ENCODE results near the gene GPC1.

The GPC1 gene

DNA sequence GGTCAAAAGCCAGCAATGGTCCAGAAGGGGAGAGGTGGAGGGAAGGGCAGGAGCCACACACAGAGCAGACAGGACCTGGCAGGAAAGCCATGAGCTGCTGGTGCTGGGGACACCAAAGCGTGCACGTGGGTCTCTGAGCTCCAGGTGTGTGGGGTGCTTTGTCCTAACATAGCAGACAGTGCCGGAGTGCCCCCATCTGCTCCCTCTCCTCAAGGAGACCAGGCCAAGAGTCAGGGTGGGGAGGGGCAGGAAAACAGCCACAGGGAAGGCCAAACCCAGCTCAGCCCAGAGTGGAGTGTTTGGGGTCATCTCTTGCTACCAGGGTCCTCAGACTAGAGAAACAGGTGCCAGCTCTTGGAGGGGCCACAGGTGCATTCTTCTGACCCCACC is 4.2 kb upstream of the GPC1 start:
- DNase-seq (ENCODE audit: low read depth), result no peak

DNA sequence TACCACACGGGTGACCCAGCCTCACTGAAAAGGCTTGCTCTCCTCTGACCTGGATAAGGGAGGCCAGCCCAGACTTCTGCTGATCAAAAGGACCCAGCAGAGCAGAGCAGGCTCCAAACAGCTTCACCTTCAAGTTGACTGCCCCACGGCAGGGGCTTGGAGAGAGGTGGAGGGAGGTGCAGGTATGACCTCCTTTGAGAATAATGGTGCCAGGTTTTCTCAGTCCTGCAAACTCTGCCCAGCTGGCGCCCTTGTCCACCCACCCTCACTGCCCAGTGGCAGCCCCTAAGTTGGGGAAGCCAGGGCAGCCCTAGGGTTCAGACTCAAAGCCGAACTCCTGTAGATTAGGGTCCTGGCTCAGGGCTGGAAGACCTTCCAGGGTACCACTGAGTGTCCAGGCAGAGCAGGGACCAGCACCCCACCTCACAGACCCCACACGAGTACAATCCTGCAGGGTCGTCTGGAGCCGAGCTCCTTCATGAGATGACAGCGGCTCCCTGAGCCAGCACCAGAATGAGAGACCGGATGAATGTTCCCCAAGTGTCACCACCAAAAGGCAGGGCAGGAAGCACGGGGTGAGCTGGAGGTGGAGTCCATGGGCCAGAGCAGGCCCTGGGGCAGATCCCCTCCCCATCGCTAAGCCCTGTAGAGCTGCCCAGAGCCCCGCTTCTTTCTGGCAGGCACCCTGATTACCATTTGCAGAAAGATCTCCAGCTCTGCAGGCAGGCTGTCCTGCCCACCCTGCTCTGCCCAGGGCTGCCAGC is 3.6 kb upstream of the GPC1 start:
- DNase-seq (ENCODE audit: low read depth), result no peak

DNA sequence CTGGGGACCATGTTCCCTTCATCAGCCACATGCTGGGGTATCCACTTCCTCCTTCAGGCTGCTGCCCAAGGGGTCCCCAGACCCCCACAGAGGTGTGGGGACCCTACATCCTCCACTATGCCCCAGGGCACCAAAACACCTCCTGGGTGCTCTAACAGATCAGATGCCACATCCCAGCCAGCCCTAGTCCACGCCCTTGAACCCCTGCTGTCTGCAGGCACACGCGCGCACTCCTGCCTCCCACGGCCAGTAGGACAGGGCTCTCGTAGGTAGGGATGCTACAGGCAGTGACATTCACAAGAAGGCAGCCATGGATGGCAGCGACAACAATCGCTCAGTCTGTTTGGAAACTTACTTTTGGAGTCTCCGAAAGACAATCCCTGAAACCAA is 3.0 kb upstream of the GPC1 start:
- DNase-seq (ENCODE audit: low read depth), result no peak

DNA sequence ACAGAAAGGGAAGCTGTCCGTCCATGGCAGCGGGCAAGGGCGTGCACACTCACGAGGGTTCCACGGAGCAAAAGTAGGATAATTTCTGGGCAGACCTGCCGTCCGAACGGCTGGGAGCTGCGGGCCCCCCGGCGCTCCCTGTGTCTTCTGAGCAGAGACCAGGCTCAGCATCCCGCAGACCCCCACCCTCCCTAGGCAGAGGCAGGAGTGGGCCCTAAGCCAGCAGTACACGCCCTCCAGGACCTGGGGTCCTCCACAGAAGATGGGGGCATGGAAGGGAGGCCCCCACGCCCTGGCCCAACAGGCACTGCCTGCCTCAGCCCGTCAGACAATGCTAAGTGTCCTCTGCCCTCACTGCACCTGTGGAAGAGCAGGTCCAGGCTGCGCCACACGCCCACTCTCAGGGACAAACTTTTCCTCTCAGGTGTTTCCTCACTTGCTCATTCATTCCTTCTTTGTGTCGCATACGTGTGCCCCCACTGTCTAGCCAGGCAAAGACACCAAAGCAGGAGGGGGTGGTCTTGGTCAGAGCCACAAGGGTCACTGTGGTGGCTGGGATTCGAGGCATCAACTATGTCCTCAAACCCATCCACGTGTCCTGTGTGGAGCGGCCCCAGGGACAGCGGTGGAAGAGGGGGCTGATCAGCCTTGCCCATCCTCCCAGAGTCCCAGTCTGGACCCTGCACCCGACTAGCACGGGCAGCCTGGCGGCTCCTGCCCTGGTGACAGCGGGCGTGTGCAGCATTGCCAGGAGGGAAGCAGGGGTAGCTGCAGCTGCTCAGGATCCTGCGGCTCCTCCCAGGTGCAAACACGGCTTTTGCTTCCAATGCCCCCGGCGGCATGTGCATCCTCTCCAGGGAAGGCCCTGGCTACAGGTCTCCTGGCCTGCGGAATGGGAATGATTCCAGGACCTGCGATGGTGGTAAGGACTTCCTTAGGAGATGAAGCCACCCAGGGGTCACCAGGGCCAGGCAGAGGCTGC is 2.4 kb upstream of the GPC1 start:
- DNase-seq (ENCODE audit: low read depth), result no peak

DNA sequence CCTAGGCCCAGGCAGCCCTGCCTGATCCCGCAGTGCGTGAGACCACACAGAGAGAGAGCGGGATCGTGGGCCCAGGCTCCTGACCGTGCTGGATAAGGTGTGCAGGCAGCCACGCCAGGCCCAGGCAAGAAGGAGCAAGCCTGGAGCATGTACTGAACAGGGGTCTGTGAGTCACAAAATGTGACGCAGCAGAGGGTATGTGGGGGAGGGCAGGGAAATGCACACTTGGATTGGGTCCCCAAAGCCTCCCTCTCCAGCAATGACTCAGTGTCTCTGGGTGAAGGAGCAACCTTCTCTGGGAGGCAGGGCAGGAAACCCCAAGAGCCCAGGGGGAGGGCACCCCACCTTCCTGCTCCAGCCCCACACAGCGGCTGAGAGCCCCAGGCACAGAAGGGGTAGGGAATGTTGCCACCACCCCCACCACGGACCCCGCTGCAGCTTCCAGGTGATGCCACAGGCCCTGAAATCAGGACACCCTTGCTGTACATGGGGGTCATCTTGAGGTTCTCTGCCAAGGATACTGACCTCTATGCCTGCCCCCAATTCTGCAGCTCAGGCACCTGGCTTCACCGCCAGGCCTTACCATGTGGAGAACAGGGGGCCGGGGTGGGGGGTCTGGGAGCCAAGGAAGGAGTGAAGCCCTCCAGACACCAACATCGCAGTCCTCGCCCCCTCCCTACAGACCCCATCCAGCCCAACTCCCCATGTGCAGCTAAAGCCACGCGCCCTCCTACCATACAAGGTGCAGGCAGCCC is 1.3 kb upstream of the GPC1 start:
- peak; percentile 90 for DNase-seq (ENCODE audit: low read depth)

DNA sequence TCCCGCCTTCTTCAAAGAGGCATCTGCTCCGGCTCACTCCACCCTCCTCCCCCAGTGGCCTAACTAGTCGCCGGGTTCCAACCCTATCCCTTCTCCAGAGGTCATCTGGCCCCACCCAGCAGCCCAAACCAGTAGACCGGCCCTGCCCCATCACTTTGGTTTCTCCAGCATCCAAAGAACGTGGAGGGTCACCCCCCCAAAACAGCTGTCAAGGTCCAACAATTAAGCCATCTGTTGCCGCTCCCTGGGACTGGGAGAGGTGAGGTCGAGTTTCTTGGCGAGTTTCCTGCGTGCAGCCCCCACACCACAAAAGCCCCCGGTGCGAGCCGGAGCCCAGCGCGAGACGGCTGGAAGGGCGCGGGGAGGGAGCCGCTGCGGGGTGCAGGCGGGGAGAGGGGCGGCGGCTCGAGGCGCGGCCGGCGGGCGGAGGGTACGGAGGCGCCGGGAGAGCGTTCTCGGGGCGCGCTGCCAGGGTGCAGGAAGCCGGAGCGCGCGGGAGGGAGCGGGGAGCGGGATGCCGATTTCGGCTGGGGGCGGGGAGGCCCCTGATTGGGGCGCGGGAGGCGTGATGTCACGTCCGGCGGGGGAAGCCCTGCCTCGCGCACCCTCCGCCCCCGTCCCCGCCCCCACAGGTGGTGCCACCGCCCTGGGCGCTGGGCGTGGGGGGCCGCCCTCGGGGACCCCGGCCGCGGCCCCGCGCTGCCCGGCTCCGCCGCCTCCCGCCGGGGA is 571 bp upstream of the GPC1 start:
- DNase-seq (ENCODE audit: low read depth), result peak; percentile 55

- DNase-seq (ENCODE audit: low read depth), result no peak
Measured at GRCh38 chr2:240435948-240436682, 652 bp downstream of the GPC1 start.

- no peak for DNase-seq (ENCODE audit: low read depth)
Measured at GRCh38 chr2:240436683-240437550, 1.5 kb downstream of the GPC1 start.

DNA sequence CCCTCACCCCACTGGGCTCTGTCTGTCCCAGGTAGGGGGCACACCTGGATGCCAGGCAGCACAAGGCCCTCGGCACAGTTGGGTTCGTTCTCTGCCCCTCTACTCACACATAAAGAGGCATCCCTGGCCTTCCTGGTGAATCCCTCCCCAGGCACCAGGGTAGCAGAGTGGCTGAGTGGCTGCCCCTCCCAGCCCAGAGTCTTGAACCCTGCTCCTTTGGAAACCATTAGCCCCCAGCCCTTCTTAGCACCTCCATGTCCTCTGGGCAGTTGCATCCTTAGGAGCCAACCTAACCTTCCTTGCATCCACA is 2.0 kb downstream of the GPC1 start:
- no peak for DNase-seq (ENCODE audit: low read depth)

GRCh38 chr2:240437861-240438809 is 2.7 kb downstream of the GPC1 start:
- no peak for DNase-seq (ENCODE audit: low read depth)

- no peak for DNase-seq (ENCODE audit: low read depth)
Measured at GRCh38 chr2:240438810-240439697, 3.6 kb downstream of the GPC1 start.

- DNase-seq (ENCODE audit: low read depth), result no peak
Measured at GRCh38 chr2:240439698-240440151, 4.3 kb downstream of the GPC1 start.

- no peak for DNase-seq (ENCODE audit: low read depth)
Measured at GRCh38 chr2:240440251-240440650, 4.8 kb downstream of the GPC1 start.

- DNase-seq (ENCODE audit: low read depth), result no peak
Measured at GRCh38 chr2:240440704-240441320, 5.3 kb downstream of the GPC1 start.

GRCh38 chr2:240441326-240441992 is 6.0 kb downstream of the GPC1 start:
- DNase-seq (ENCODE audit: low read depth), result no peak

DNA sequence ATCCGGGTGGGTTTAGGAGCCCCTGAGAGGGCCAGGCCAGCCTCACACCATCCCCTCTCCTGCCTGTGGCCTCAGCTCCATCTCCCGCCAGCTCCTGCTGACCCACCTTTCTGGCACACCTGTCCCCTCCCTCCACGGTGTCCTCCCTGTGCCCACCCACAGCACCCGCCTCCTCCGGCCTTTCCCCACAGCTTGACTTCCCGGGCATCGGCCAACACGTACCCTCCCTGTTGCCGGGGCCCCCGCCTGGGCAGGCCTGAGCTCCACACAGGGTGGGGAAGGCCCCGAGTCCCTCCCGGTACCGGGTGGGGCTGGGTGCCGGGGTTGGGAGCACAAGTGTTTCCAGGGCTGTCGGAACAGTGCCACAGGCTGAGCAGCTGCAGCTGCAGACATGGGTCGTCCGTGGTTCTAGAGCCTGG is 6.5 kb downstream of the GPC1 start:
- no peak for DNase-seq (ENCODE audit: low read depth)

Measured in GM04503 (cell line).